Body of pancreas (tissue), 4 donors: ENCODE results near the gene NOB1.

Source experiments
- CTCF ChIP-seq, 7 experiments: fragments of 450-650 bp in 4 of 7; fragments of 200-600 bp in 3 of 7; sonication (generic) in 3 of 7; IDR thresholded peaks; one replicate each; pipeline ENCODE4 v1.5.1; 2016 to 2019; ENCODE audit warnings: antibody characterized with exemption in 7 of 7
- POLR2A ChIP-seq, 3 donors: fragments of 450-650 bp; IDR thresholded peaks; one replicate each; pipeline ENCODE4 v1.6.1; 2016; ENCODE audit warnings: antibody characterized with exemption in 3 of 3, mild to moderate bottlenecking in 2 of 3

- TF ChIP-seq CTCF (IDR thresholded peaks at IDR 0.05) (no peak), POLR2A (IDR thresholded peaks at IDR 0.05) (no peak)
These were observed 8.3 kb upstream of the NOB1 start for GRCh38 chr16:69762814-69763598.
